Keratinocyte (primary cell): ENCODE results near the gene TRAPPC2L. TPM values are rescaled to one million over a fixed set of nuclear protein-coding genes. Genes with fewer than 3 reads are reported as not detected.

ENCODE experiments used
- DNase-seq: peaks from one replicate; pipeline ENCODE4 v3.0.0-alpha.2; 2011; ENCODE audit warnings: low read depth, missing footprints, low spot score
- FAIRE-seq: peaks from 2 replicates; lab custom pipeline; 2011; peaks lifted over from hg19 to GRCh38; lab: Jason Lieb, UNC
- H2AFZ ChIP-seq: 2 replicates; pipeline ENCODE4 v1.6.0; 2012; ENCODE audit warnings: low read length, control low read depth, inconsistent platforms; ENCODE audit not compliant: control insufficient read depth
- H3K27ac ChIP-seq: 2 replicates; pipeline ENCODE4 v1.5.1; 2011; ENCODE audit warnings: low read length; ENCODE audit not compliant: control insufficient read depth, insufficient read depth
- H3K27me3 ChIP-seq: 3 replicates; pipeline ENCODE4 v1.6.0; 2011; ENCODE audit warnings: low read length; ENCODE audit not compliant: control insufficient read depth, insufficient read depth; ENCODE audit errors: extremely low read depth
- H3K36me3 ChIP-seq, 2 experiments: 2 replicates in 1 of 2; 3 replicates in 1 of 2; pipeline ENCODE4 v1.5.1; 2011; ENCODE audit warnings: low read length in 2 of 2, mild to moderate bottlenecking in 1 of 2; ENCODE audit not compliant: control insufficient read depth in 2 of 2, insufficient read depth in 2 of 2; ENCODE audit errors: extremely low read depth in 1 of 2
- H3K4me1 ChIP-seq: 3 replicates; pipeline ENCODE4 v1.5.1; 2011; ENCODE audit warnings: low read length; ENCODE audit not compliant: control insufficient read depth, insufficient read depth; ENCODE audit errors: extremely low read depth
- H3K4me2 ChIP-seq: 3 replicates; pipeline ENCODE4 v1.6.0; 2011; ENCODE audit warnings: low read depth, low read length; ENCODE audit not compliant: control insufficient read depth, insufficient read depth; ENCODE audit errors: extremely low read depth
- H3K4me3 ChIP-seq, 3 experiments: fragments of 200-600 bp in 1 of 3; sonication (generic) in 1 of 3; 2 replicates in 2 of 3; 3 replicates in 1 of 3; pipeline ENCODE4 v1.5.1; 2011 to 2016; ENCODE audit warnings: low read length in 3 of 3, mild to moderate bottlenecking in 3 of 3, control low read depth in 2 of 3, inconsistent platforms in 1 of 3, low read depth in 1 of 3, mixed read lengths in 1 of 3, mixed run types in 1 of 3, moderate library complexity in 1 of 3; ENCODE audit not compliant: control insufficient read depth in 2 of 3, insufficient read depth in 2 of 3; ENCODE audit errors: extremely low read depth in 1 of 3
- H3K79me2 ChIP-seq: 2 replicates; pipeline ENCODE4 v1.6.0; 2012; ENCODE audit warnings: low read length; ENCODE audit not compliant: control insufficient read depth, insufficient read depth
- H3K9ac ChIP-seq: 3 replicates; pipeline ENCODE4 v1.6.0; 2011; ENCODE audit warnings: low read length; ENCODE audit not compliant: control insufficient read depth, insufficient read depth; ENCODE audit errors: extremely low read depth
- H3K9me1 ChIP-seq: 3 replicates; pipeline ENCODE4 v1.6.0; 2011; ENCODE audit warnings: low read length; ENCODE audit not compliant: control insufficient read depth, insufficient read depth; ENCODE audit errors: extremely low read depth
- H3K9me3 ChIP-seq: 2 replicates; pipeline ENCODE4 v1.5.1; 2012; ENCODE audit warnings: low read depth, low read length; ENCODE audit not compliant: control insufficient read depth
- H4K20me1 ChIP-seq: 3 replicates; pipeline ENCODE4 v1.6.0; 2011; ENCODE audit warnings: low read length; ENCODE audit not compliant: control insufficient read depth, insufficient read depth; ENCODE audit errors: extremely low read depth
- CTCF ChIP-seq, 3 experiments: IDR thresholded peaks in 1 of 3; conservative IDR thresholded peaks in 1 of 3; optimal IDR thresholded peaks in 1 of 3; 2 replicates in 2 of 3; 3 replicates in 1 of 3; pipeline versions ENCODE3 to v1.5.1; 2011; ENCODE audit warnings: low read length in 3 of 3, mild to moderate bottlenecking in 3 of 3, moderate library complexity in 2 of 3, control low read depth in 1 of 3, inconsistent platforms in 1 of 3; ENCODE audit not compliant: insufficient read depth in 2 of 3; ENCODE audit errors: extremely low read depth in 1 of 3
- EZH2 ChIP-seq: IDR thresholded peaks from one replicate; pipeline ENCODE4 v1.6.1; 2012; ENCODE audit warnings: inconsistent platforms, mild to moderate bottlenecking, low read length, moderate library complexity
- dilution Hi-C: fragments of 300-500 bp; cut with MboI; formaldehyde crosslinking; loops from one replicate; pipeline ENCODE4 v1.7.0; 2020; ENCODE audit warnings: low sequenced_read_pairs; ENCODE audit not compliant: extremely low pct_ligation_motif_present
- polyA plus RNA-seq, 5 experiments: library from polyadenylated mRNA; depleted of rRNA in 3 of 5; stranded (reverse) in 3 of 5; stranded (forward) in 1 of 5; unstranded in 1 of 5; fragments of >200 nt; gene quantifications; 1 replicate in 1 of 5; 2 replicates in 3 of 5; 3 replicates in 1 of 5; pipeline versions ENCODE4 v1.2.1 to v1.2.3, GENCODE V29; 2011 to 2012; ENCODE audit warnings: missing spikeins in 2 of 5, low read depth in 1 of 5, low replicate concordance in 1 of 5

TRAPPC2L gene
- polyA plus RNA-seq, 1 donor (not counting 4 experiments of a cell fraction or from before 2014, with no cell fraction given), result 139 TPM

DNA sequence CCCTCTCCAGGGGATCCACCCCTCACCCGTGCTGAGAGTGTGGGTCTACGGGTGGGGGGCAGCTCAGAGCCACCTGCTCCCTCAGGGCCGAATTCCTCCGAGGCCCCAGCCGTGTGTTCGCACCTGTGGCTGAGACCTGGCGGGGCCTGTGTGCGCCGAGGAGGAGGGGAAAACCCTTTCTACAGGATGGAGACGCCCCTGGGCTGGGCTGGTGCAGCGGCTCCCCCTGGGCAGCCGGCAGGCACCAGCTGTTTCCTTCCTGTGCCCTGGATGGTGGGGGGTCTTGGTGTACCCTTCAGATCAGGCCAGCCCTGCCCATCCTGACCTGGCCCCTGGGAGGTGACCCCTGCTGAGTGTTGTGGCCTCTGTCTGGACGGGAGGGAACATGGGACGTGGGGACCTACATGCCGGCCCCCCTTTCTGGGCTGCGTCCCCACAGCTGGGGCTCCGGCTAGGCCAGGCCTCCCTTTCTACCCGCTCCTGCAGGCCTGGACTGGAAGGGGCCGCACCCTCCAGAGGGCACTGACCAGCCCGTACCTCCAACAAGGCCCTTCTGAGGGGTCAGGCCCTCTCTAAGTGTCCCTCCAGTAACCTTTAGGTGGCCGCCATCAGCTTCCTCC lies 37.9 kb downstream of the TRAPPC2L start:
- H3K9me3 ChIP-seq, result no peaks in the 10 kb centered on the region
- DNase-seq, result no peak
- no peak overlapping the region for H3K4me3 ChIP-seq
- no peak overlapping the region for H2AFZ ChIP-seq
- H3K4me2 ChIP-seq, result no peak overlapping the region
- TF ChIP-seq EZH2, result no peak
- H3K9me1 ChIP-seq, result no peaks in the 10 kb centered on the region
- no peaks in the 10 kb centered on the region for H3K79me2 ChIP-seq
- H3K27me3 ChIP-seq, result peaks cover 30% of the 10 kb centered on the region
- dilution Hi-C loops, result no loop called here
- no peaks in the 10 kb centered on the region for H3K36me3 ChIP-seq
- no peaks in the 10 kb centered on the region for H3K4me1 ChIP-seq
- no peaks in the 10 kb centered on the region for H4K20me1 ChIP-seq
- H3K9ac ChIP-seq, result no peak overlapping the region
- H3K27ac ChIP-seq, result no peak overlapping the region
- FAIRE-seq, result no peak

GRCh38 chr16:88895335-88895734 lies 38.4 kb downstream of the TRAPPC2L start:
- no peaks in the 10 kb centered on the region for H4K20me1 ChIP-seq
- no peak for DNase-seq
- no peaks in the 10 kb centered on the region for H3K9me3 ChIP-seq
- peaks cover 34% of the 10 kb centered on the region for H3K27me3 ChIP-seq
- no peak for TF ChIP-seq EZH2
- TF ChIP-seq CTCF (optimal IDR thresholded peaks at IDR 0.05 in 1 of 3, IDR thresholded peaks at IDR 0.05 in 1 of 3, conservative IDR thresholded peaks at IDR 0.05 in 1 of 3; ENCODE audit: extremely low read depth in 1 of 3, insufficient read depth in 2 of 3, low read length in 3 of 3), result no peak
- no peak overlapping the region for H2AFZ ChIP-seq
- H3K79me2 ChIP-seq, result no peaks in the 10 kb centered on the region
- H3K27ac ChIP-seq, result no peak overlapping the region
- FAIRE-seq, result no peak
- no peaks in the 10 kb centered on the region for H3K9me1 ChIP-seq
- no peaks in the 10 kb centered on the region for H3K4me1 ChIP-seq
- no peak overlapping the region for H3K4me2 ChIP-seq
- no peak overlapping the region for H3K9ac ChIP-seq
- H3K4me3 ChIP-seq, result no peak overlapping the region
- H3K36me3 ChIP-seq, result no peaks in the 10 kb centered on the region
- dilution Hi-C loops, result no loop called here
